ENCODE results near the gene PPIC.
A peak's percentile ranks its signal among the peaks of the same experiment; 100 is the strongest.

PPIC gene

GRCh38 chr5:123044926-123045617, 8.5 kb upstream of the PPIC start:
- Histone ChIP-seq H4K20me1 (ENCODE audit: insufficient read depth, low read length) (no peaks in the 10 kb centered on the region), H3K9ac (ENCODE audit: low read length) (no peak overlapping the region), H3K4me2 (ENCODE audit: low read depth, low read length) (no peak overlapping the region), H3K4me3 (ENCODE audit: low read length) (no peak overlapping the region), H3K27ac (ENCODE audit: low read length) (no peak overlapping the region), H3K27me3 (replicated peaks; ENCODE audit: insufficient read depth, low read length) (no peaks in the 10 kb centered on the region), H3F3A (ENCODE audit: insufficient read depth, low read length) (no peaks in the 10 kb centered on the region), H2AFZ (ENCODE audit: low read length) (no peak overlapping the region), H3K9me2 (replicated peaks; ENCODE audit: insufficient read depth, low read length) (no peaks in the 10 kb centered on the region), H3K36me3 (replicated peaks; ENCODE audit: insufficient read depth, low read length) (no peaks in the 10 kb centered on the region), H3K79me2 (ENCODE audit: low read length) (no peaks in the 10 kb centered on the region), H3K4me1 (ENCODE audit: low read length) (no peaks in the 10 kb centered on the region), H3K9me3 (replicated peaks; ENCODE audit: insufficient read depth, low read length) (no peaks in the 10 kb centered on the region)
- TF ChIP-seq CTCF (IDR thresholded peaks at IDR 0.05; ENCODE audit: low read length): no peak
- no peak for TF ChIP-seq EZH2 (optimal IDR thresholded peaks at IDR 0.05; ENCODE audit: low read depth, low read length)
- TF ChIP-seq EZH2phosphoT487 (IDR thresholded peaks at IDR 0.05; ENCODE audit: low read length): no peak
- no peak for DNase-seq

GRCh38 chr5:123039673-123040072, 3.1 kb upstream of the PPIC start:
- no peak for DNase-seq
- H3K27me3 ChIP-seq (replicated peaks; ENCODE audit: insufficient read depth, low read length): peaks cover 10% of the 10 kb centered on the region; the same call in 1 of the 2 replicates
- H3K79me2 ChIP-seq (ENCODE audit: low read length): no peaks in the 10 kb centered on the region
- no peaks in the 10 kb centered on the region for H3F3A ChIP-seq (ENCODE audit: insufficient read depth, low read length)
- TF ChIP-seq CTCF (IDR thresholded peaks at IDR 0.05; ENCODE audit: low read length) (no peak), EZH2phosphoT487 (IDR thresholded peaks at IDR 0.05; ENCODE audit: low read length) (no peak), EZH2 (optimal IDR thresholded peaks at IDR 0.05; ENCODE audit: low read depth, low read length) (no peak)
- H3K9me3 ChIP-seq (replicated peaks; ENCODE audit: insufficient read depth, low read length): no peaks in the 10 kb centered on the region
- no peaks in the 10 kb centered on the region for H4K20me1 ChIP-seq (ENCODE audit: insufficient read depth, low read length)
- no peaks in the 10 kb centered on the region for H3K9me2 ChIP-seq (replicated peaks; ENCODE audit: insufficient read depth, low read length)
- H2AFZ ChIP-seq (ENCODE audit: low read length): no peak overlapping the region
- H3K4me1 ChIP-seq (ENCODE audit: low read length): 0 out of 2 replicates have a peak, but pooled peaks cover 8% of the 10 kb centered on the region
- no peak overlapping the region for H3K4me3 ChIP-seq (ENCODE audit: low read length)
- H3K36me3 ChIP-seq (replicated peaks; ENCODE audit: insufficient read depth, low read length): no peaks in the 10 kb centered on the region
- H3K27ac ChIP-seq (ENCODE audit: low read length): no peak overlapping the region
- no peak overlapping the region for H3K9ac ChIP-seq (ENCODE audit: low read length)
- H3K4me2 ChIP-seq (ENCODE audit: low read depth, low read length): no peak overlapping the region

GRCh38 chr5:123037104-123037418, 536 bp upstream of the PPIC start:
- Histone ChIP-seq H3K9me2 (replicated peaks; ENCODE audit: insufficient read depth, low read length) (no peaks in the 10 kb centered on the region), H3K4me1 (ENCODE audit: low read length) (0 out of 2 replicates have a peak, but pooled peaks cover 8% of the 10 kb centered on the region), H3K27ac (ENCODE audit: low read length) (no peak overlapping the region), H3K27me3 (replicated peaks; ENCODE audit: insufficient read depth, low read length) (peaks cover 10% of the 10 kb centered on the region; the same call in 1 of the 2 replicates), H3K36me3 (replicated peaks; ENCODE audit: insufficient read depth, low read length) (no peaks in the 10 kb centered on the region), H3K9ac (ENCODE audit: low read length) (no peak overlapping the region), H3K9me3 (replicated peaks; ENCODE audit: insufficient read depth, low read length) (no peaks in the 10 kb centered on the region), H3F3A (ENCODE audit: insufficient read depth, low read length) (no peaks in the 10 kb centered on the region), H3K4me3 (ENCODE audit: low read length) (peak overlapping the region; percentile 91), H2AFZ (ENCODE audit: low read length) (peak overlapping the region; percentile 96), H4K20me1 (ENCODE audit: insufficient read depth, low read length) (no peaks in the 10 kb centered on the region), H3K79me2 (ENCODE audit: low read length) (no peaks in the 10 kb centered on the region), H3K4me2 (ENCODE audit: low read depth, low read length) (peak overlapping the region; percentile 88)
- no peak for TF ChIP-seq CTCF (IDR thresholded peaks at IDR 0.05; ENCODE audit: low read length)
- no peak for TF ChIP-seq EZH2phosphoT487 (IDR thresholded peaks at IDR 0.05; ENCODE audit: low read length)
- no peak for TF ChIP-seq EZH2 (optimal IDR thresholded peaks at IDR 0.05; ENCODE audit: low read depth, low read length)
- DNase-seq: no peak
